Upper lobe of left lung (tissue), 6 donors: ENCODE results near the gene PNPLA7. TPM values are rescaled to one million over a fixed set of nuclear protein-coding genes. Genes with fewer than 3 reads are reported as not detected.

ENCODE experiments used
- ATAC-seq, 2 donors: fragments of 200-7000 bp; cut with Tn5 transposase; one replicate each; pipeline ENCODE4 v1.9.1; 2022; ENCODE audit warnings: mild to moderate bottlenecking in 2 of 2, moderate library complexity in 2 of 2; ENCODE audit not compliant: low FRiP score in 2 of 2
- DNase-seq, 2 donors: peaks; one replicate each; pipeline ENCODE4 v3.0.0-alpha.2; 2019 to 2020
- H3K27ac ChIP-seq, 4 donors: fragments of 200-600 bp; sonication (generic); one replicate each; pipeline ENCODE4 v1.5.1; 2016 to 2019
- H3K27me3 ChIP-seq, 4 donors: fragments of 200-600 bp; sonication (generic); one replicate each; pipeline ENCODE4 v1.5.1; 2017 to 2019
- H3K36me3 ChIP-seq, 4 donors: fragments of 200-600 bp; sonication (generic); one replicate each; pipeline ENCODE4 v1.5.1; 2016 to 2019
- H3K4me1 ChIP-seq, 4 donors: fragments of 200-600 bp; sonication (generic); one replicate each; pipeline ENCODE4 v1.5.1; 2018 to 2019
- H3K4me3 ChIP-seq, 4 donors: fragments of 200-600 bp; sonication (generic); one replicate each; pipeline ENCODE4 v1.5.1; 2017 to 2019; ENCODE audit warnings: mild to moderate bottlenecking in 2 of 4, moderate library complexity in 1 of 4
- H3K9me3 ChIP-seq, 4 donors: fragments of 200-600 bp; sonication (generic); one replicate each; pipeline ENCODE4 v1.5.1; 2018 to 2019
- CTCF ChIP-seq, 6 experiments: fragments of 450-650 bp in 4 of 6; fragments of 200-600 bp in 2 of 6; sonication (generic) in 2 of 6; IDR thresholded peaks; one replicate each; pipeline ENCODE4 v1.5.1; 2016 to 2019; ENCODE audit warnings: antibody characterized with exemption in 6 of 6
- EP300 ChIP-seq, 4 donors: sonication (generic); formaldehyde crosslinking; IDR thresholded peaks; one replicate each; pipeline ENCODE4 v1.5.1; 2017; ENCODE audit warnings: antibody characterized with exemption in 4 of 4, control low read depth in 2 of 4
- POLR2A ChIP-seq, 4 donors: fragments of 450-650 bp; IDR thresholded peaks; one replicate each; pipeline ENCODE4 v1.5.1; 2016 to 2017; ENCODE audit warnings: antibody characterized with exemption in 4 of 4, mild to moderate bottlenecking in 2 of 4
- POLR2AphosphoS5 ChIP-seq, 2 donors: sonication (generic); formaldehyde crosslinking; IDR thresholded peaks; one replicate each; pipeline ENCODE4 v1.5.1; 2017; ENCODE audit warnings: antibody characterized with exemption in 2 of 2
- WGBS, 2 donors: methylation state at CpG; one replicate each; pipeline ENCODE4 v1.1.5; 2017 to 2018; 5-methylcytosine and 5-hydroxymethylcytosine counted together
- total RNA-seq, 6 donors: library from RNA; depleted of rRNA in 4 of 6; stranded (reverse); fragments of >200 nt in 4 of 6; gene quantifications; one replicate each; pipeline versions ENCODE4 v1.1.0 to v1.2.1, GENCODE V29; 2016 to 2021
- donor health status: DM: no; HTN: no; CAD: no; lungs with moderate emphysema.
- donor health status: DM: no; HTN: yes; CAD: no; lungs with severe emphysema.

The PNPLA7 gene
- total RNA-seq, 6 donors from 2014 or later = 6.0 to 104 (median 14.0) TPM

- H3K4me3 ChIP-seq = peak within 1 kb of the TSS; percentile 81 to 97 (median 94)
- peaks cover 13 to 45% (median 26%) of the 10 kb centered on the region in 4 donors for H3K4me1 ChIP-seq
- 1 to 7% methylated on average over 13 to 59 of the region's 113 CpGs for WGBS, 2 donors
- TF ChIP-seq CTCF (IDR thresholded peaks at IDR 0.05) = peak in 2 of 6 experiments; percentile 15 to 17
- TF ChIP-seq POLR2AphosphoS5 (IDR thresholded peaks at IDR 0.05) = no peak
- TF ChIP-seq EP300 (IDR thresholded peaks at IDR 0.05) = no peak
- TF ChIP-seq POLR2A (IDR thresholded peaks at IDR 0.05) = peak in 1 of 4 donors; percentile 60
- peak within 1 kb of the TSS; percentile 16 to 82 (median 71) for H3K27ac ChIP-seq
- H3K36me3 ChIP-seq = peaks cover 6 to 27% (median 18%) of the 10 kb centered on the region in 4 donors
- peak; percentile 84 to 99 for DNase-seq
- no peaks in the 10 kb centered on the region for H3K27me3 ChIP-seq
- H3K9me3 ChIP-seq = no peaks in the 10 kb centered on the region
- peak; percentile 95 to 99 for ATAC-seq
These were observed 40.5 kb upstream of the PNPLA7 start, which contains the start of gene ZMYND19 for GRCh38 chr9:137590469-137591383. ZMYND19 (minus strand) TSS chr9:137590512; CDS start chr9:137590263, 249 bp downstream.

- Histone ChIP-seq H3K9me3 (no peaks in the 10 kb centered on the region), H3K36me3 (peaks cover 6 to 33% (median 22%) of the 10 kb centered on the region in 4 donors), H3K27ac (peak overlapping the region in 1 of 4 donors; percentile 68), H3K4me3 (peak overlapping the region; percentile 40 to 97 (median 88)), H3K4me1 (peaks cover 13 to 45% (median 26%) of the 10 kb centered on the region in 4 donors), H3K27me3 (no peaks in the 10 kb centered on the region)
- DNase-seq (no peak), ATAC-seq (no peak)
- TF ChIP-seq CTCF (IDR thresholded peaks at IDR 0.05) = no peak
- no peak for TF ChIP-seq POLR2A (IDR thresholded peaks at IDR 0.05)
- no peak for TF ChIP-seq POLR2AphosphoS5 (IDR thresholded peaks at IDR 0.05)
- no peak for TF ChIP-seq EP300 (IDR thresholded peaks at IDR 0.05)
- no CpG with 5 or more reads among the region's 61 CpGs for WGBS, 2 donors
These were observed 39.9 kb upstream of the PNPLA7 start for GRCh38 chr9:137590123-137590468.

DNA sequence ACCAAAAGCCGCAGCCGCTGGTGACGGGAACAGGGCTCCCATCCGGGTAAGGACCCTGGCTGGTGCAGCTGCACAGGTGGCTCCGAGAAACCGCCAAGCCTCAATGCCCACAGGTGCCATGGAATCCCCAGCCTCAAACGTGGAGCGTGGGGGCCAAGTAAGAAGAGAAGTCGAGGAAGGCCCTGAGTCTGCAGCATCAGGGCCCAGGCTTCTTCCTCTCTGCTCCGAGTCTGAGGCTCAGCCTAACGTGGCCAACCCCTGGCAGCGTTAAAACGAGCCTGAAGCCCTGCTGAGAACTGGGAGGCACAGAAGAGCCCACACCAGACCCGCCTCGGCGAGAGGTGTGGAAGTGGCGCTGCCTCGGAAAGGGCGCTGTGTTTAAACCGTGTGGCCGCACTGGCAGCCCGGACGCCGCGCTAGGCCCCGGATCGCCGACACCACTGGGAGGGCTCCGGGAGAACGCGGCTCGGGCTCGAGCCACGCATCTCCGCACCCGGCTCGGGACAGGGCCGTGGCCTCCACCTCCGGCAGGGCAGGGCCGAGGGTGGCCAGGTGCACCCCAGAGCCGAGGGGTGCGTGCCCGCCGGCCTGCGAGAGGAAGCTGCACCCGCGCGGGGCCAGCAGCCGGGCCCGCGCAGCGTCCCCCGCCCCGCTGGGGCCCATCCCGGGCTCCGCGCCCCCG lies 39.4 kb upstream of the PNPLA7 start:
- Histone ChIP-seq H3K4me3 (peak overlapping the region; percentile 12 to 97 (median 88)), H3K36me3 (peaks cover 6 to 33% (median 23%) of the 10 kb centered on the region in 4 donors), H3K4me1 (peaks cover 13 to 45% (median 26%) of the 10 kb centered on the region in 4 donors), H3K27ac (peak overlapping the region in 1 of 4 donors; percentile 68), H3K9me3 (no peaks in the 10 kb centered on the region), H3K27me3 (no peaks in the 10 kb centered on the region)
- no peak for ATAC-seq
- TF ChIP-seq EP300 (IDR thresholded peaks at IDR 0.05) (no peak), CTCF (IDR thresholded peaks at IDR 0.05) (peak in 1 of 6 experiments; percentile 4)
- DNase-seq = peak in 1 of 2 donors; percentile 88
- 20 to 30% methylated on average over 4 to 16 of the region's 58 CpGs for WGBS, 2 donors

DNA sequence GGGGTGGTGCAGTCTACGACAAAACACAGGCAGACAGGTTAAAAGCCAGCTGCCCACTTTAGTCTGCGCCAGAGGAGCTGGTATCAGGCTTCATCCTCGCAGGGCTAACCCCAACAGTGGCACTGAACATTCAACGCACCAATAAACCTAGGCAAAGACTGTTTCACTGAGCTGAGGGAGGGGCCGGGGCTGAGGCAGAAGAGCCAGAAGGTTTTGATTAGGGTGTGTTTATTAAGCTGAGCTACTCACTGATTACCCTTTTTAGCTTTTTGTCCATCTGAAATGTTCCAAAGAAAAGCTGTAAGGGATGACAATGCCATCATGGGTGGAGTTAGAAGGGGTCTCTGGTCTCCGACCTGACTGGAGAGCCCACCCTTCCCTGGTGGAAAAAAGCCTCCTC lies 38.7 kb upstream of the PNPLA7 start:
- Histone ChIP-seq H3K36me3 (peaks cover 6 to 38% (median 26%) of the 10 kb centered on the region in 4 donors), H3K27ac (no peak overlapping the region), H3K4me3 (peak overlapping the region in 1 of 4 donors; percentile 97), H3K4me1 (peaks cover 13 to 45% (median 26%) of the 10 kb centered on the region in 4 donors), H3K27me3 (no peaks in the 10 kb centered on the region), H3K9me3 (no peaks in the 10 kb centered on the region)
- ATAC-seq (no peak), DNase-seq (no peak)
- TF ChIP-seq EP300 (IDR thresholded peaks at IDR 0.05) (no peak), CTCF (IDR thresholded peaks at IDR 0.05) (no peak), POLR2AphosphoS5 (IDR thresholded peaks at IDR 0.05) (no peak), POLR2A (IDR thresholded peaks at IDR 0.05) (no peak)
- WGBS, 2 donors = 86 to 97% methylated on average over 6 of the region's 6 CpGs
